NCI-H345 (cell line): ENCODE results near the gene SH2D3C.

Experiments used
- DNase-seq: peaks from one replicate; lab custom pipeline; 2025; lab: John Stamatoyannopoulos, UW

Gene SH2D3C

GRCh38 chr9:127738666-127739065, 39.8 kb downstream of the SH2D3C start:
- no peak for DNase-seq

- DNase-seq = no peak
Observed at GRCh38 chr9:127735530-127736185, 42.8 kb downstream of the SH2D3C start.

DNA sequence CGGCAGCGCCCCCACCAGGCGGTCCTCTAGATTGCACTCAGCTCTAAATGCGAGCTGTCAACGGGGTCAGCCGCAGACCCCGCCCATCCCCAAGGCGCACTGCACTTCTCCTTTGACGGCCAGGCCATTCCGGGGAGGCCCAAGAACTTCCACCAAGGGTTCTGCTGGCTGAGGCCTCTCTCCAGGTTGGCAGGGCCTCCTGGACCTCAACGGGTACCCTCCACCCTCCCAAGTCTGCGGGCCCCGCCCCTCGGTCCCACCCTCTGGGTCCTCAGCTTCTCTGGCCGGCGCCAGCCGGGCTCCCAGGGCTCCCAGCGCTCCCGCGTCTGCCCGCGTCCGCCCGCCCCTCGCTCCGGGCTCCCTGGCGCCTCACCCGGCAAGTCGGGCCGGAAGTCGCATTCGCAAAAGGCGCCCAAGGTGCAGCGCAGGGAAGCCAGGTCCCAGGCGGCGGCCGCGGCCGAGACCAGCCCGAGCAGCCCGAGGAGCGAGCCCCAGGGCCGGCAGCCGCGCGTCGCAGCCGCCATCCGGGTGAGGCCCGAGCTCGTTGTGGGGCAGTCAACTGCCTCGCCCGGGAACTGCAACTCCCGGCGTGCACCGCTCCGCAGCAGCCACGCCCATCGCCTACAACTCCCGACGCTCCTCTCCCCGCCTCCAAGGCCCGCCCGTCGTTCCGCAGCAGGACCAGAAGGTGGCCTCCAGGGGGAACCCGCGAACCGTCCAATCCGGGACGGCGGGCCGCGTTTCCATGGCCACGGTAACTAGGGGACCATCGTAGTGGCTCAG, 43.5 kb downstream of the SH2D3C start, which contains the start of gene TOR2A:
Gene TOR2A, minus strand, starts transcription at position 548 of the 783 bp plus-strand sequence. Its CDS starts 24 bp downstream, at position 524.
- DNase-seq = peak; percentile 98

- no peak for DNase-seq
Observed at GRCh38 chr9:127734247-127734746, 44.2 kb downstream of the SH2D3C start.

DNA sequence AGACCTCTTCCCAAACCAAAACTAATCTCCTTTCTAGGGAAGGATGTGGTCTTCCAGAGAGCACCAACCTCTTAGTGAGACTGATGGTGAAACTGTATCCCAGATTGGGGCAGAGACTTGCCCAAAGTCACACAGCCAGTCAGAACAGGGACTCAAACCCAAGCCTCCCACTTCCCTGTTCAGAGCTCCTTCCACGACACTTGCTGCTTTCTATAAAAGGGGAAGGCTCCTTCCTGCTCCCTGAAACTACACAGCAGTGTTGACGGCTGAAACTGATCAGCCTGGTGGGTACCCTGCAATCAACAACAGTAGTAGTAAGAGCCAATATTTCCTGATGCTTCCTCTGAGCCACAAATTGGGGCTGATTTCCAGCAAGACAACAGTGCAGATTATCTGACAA, 44.9 kb downstream of the SH2D3C start:
- no peak for DNase-seq

DNA sequence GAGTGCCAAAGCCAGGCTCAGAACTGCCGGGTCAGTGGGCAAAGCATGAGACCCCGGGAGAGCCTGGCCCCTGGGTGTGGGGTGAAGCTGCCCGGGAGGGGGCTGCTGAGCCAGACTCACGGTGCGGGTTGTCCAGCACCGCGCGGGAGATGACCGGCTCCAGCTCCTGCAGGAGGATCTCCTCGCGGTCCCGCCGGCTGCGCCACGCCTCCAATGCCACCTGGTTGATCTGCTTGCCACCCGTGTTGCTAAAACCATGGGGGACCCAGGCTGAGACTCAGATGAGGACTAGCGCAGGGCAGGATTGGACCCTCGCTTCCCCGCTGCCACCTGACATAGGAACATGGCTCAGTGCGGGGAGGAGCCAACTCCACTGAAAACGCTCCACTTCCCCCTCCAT, 46.0 kb downstream of the SH2D3C start:
- no peak for DNase-seq

DNA sequence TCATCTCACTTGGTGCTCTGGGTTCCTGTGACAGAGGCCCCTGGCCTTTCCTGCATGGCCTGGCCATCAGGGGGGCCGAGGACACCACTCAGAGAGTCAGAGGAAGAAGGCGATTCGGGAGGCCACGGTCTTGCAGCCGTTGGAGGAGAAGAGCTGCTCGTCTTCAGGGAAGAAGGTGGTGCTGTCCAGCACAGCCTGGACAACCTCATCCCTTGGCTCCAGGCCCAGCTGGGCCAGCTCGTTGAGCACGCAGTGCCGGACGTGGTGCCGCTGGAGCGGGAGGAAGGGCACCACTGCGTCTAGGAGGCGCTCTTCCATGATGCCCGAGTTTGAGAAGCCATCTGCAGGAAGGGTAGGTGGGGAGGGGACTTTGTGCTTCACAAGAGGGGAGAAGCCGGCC, 46.5 kb downstream of the SH2D3C start:
- no peak for DNase-seq

GRCh38 chr9:127730799-127731410, 47.6 kb downstream of the SH2D3C start:
- no peak for DNase-seq

GRCh38 chr9:127730262-127730661, 48.2 kb downstream of the SH2D3C start:
- no peak for DNase-seq

DNA sequence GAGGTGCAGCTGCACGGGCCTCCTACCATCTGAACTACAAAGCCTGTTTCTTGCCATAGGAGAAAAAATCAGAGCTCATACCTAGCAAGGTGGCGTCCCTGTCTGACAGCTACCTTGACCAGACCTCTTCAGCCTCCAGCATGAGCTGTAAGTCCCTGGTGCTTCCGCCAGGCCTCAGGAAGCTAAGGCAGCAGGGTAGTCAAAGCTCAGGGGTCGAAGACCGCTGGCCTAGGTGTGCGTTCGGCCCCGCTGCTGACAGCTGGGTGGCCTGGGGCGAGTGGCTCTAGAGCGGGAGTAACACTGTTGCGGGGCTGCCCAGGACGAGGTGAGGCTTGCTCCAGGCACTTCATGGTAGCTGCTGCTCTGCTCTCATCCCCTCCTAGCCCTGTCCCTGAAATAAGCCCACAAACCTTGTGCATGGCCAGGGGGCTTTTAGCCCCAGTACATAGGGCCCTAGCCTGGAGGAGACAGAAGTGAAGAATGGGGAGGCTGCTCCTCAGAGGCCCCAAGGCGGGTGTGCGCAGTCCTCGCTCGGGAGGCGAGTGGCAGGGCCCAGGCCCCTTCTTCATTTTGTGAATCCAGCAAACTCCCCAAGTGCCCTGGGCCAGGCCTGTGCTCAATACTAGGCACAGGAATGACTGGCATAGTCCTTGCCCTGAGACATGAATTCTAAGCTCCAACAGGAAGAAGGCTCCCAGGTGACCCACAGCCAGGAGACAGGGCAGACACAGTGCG, 48.8 kb downstream of the SH2D3C start:
- DNase-seq = no peak

GRCh38 chr9:127728808-127729207, 49.7 kb downstream of the SH2D3C start:
- DNase-seq = no peak

DNA sequence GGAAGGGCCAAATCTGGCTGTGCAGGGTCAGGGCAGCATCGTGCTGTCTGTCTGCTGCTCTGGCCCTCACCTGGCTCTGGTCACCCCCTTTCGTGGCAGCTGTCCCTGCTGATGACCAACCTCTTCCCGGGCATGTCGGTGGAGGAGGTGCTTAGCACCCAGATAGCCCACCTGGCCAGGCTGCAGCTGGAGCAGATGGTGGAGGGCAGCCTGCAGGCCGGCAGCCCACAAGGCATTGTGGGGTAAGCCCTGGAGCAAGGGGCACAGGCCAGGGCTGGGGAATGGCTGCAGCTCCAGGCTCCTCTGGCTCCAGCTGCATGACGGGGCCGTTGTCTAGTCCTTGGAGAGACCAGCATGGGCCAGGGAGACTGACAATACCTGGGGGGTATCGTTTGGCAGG, 51.6 kb downstream of the SH2D3C start:
- DNase-seq = no peak

DNA sequence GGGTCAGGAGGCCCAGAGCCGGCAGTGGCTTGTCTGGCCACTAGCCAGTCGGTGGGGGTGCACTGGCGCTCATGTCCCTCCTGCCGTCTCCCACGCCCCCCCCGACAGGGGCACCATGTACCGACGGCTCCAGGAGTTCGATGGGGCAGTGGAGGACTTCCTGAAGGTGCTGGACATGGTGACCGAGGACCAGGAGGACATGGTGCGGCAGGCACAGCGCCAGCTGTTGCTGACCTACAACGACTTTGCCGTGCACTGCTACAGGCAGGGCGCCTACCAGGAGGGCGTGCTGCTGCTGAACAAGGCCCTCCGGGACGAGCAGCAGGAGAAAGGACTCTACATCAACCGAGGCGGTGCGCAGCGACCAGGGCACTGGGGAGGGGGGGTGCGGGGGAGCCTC, 54.5 kb downstream of the SH2D3C start:
- DNase-seq = peak; percentile 25

DNA sequence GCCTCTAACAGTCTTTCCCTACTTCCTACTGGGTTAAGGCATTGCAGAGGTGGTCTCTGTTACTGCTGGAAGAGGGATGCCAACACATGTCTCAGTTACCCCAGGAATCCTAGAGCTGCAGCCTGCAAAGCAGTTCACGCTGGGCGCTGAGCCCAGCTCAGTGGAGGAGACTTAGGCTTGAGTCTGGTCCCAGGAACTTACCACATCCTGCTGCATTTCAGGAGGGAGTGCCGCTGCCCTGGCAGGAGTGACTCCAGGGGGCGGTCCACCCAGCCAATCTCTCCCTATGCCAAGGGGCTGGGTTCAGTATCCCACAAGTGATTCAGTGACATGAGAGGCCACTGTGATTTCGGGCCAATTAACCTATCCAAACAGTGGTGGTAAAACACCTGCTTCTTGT, 55.0 kb downstream of the SH2D3C start:
- DNase-seq = no peak

DNA sequence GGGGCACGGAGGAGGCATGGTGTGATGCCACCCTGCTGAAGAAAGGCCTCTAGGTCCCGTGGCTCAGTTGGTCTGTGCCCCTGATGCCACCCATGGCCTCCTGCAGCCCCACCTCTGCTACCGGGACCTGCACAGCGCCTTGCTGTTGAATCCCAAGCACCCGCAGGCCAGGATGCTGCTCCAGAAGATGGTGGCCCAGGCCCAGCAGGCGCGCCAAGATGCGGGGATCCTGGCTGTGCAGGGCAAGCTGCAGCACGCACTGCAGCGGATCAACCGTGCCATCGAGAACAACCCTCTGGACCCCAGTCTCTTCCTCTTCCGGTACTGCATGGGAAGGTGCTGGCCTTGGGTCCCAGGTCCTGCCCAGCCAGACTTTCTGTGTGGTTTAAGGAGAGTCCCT, 55.5 kb downstream of the SH2D3C start:
- DNase-seq = no peak

DNA sequence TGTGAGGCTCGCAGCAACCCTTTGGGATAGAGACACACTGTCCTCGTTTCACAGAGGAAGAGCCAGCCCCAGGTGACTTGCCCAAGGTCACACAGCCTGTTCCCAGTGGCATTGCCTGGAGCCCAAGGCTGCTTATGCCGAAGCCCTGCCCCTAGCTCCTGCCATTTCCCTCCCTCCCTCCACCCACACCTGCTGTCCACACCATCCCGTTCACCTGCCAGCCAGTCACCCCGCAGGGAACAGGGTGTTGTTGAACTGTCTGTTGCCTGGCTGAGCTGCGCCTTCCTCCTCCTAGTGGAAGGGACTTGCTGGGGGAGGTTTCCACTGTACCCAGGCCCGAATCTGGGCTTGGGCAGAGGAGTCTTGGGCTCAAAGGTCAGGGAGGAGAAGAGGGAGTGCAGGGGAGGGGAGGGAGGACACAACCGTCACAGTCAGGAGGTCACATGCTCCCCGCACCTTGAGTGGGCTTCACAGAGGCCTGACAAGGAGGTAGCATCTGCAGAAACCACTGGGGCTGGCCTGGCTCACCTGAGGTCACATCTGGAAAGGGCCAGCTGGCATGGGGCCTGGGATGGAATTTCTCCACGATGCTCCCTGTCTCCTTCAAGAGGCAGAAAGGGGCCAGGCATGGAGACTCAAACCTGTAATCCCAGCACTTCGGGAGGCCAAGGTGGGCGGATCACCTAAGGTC, 56.3 kb downstream of the SH2D3C start:
- peak; percentile 26 for DNase-seq

- DNase-seq = peak; percentile 43
Observed at GRCh38 chr9:127721391-127721821, 57.1 kb downstream of the SH2D3C start.

GRCh38 chr9:127720865-127721227, 57.6 kb downstream of the SH2D3C start:
- no peak for DNase-seq

GRCh38 chr9:127720031-127720864, 58.2 kb downstream of the SH2D3C start:
- no peak for DNase-seq

DNA sequence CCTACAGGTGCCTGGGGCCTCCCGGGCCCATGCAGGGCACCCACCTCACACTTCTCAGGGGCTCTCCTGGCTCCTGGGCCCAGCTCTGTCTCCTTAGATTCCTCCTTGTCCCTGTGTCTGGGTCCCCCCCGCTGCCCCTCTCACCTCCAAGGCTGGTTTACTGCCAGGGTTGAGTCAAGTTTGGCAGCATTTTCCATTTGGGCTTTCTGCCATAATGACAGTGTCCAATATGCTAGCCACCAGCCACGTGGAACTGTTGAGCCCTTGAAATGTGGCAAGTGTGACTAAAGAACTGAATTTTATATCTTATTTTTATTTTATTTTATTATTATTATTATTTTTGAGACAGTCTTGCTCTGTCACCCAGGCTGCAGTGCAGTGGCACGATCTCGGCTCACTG, 60.7 kb downstream of the SH2D3C start:
- no peak for DNase-seq

DNA sequence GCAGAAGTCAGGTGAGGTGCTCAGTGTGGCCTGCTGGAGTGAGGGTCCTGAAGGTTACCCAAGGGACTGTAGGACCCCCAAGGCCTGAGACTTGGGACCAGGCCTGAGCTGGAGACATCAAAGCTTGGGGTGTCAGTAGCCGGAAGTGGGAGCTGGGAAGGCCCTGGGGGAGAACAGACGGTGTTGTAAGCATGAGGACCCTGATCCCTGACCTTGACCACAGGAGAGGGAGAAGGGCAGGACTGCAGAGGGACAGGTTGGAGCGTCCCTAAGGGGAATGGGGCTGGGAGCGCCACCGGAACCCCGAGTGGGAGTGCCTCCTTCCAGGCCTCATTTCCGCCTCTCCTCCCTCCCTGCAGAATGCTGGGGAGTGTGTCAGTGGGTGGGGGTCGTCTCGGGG, 62.1 kb downstream of the SH2D3C start:
- no peak for DNase-seq
